Measurements from ENCODE around the gene RIPPLY2.
"Not testable (repeated sequence)": the region's sequence is repeated elsewhere in the genome, so short reads cannot be mapped to it uniquely, and the experiment has no call there.

Gene RIPPLY2

DNA sequence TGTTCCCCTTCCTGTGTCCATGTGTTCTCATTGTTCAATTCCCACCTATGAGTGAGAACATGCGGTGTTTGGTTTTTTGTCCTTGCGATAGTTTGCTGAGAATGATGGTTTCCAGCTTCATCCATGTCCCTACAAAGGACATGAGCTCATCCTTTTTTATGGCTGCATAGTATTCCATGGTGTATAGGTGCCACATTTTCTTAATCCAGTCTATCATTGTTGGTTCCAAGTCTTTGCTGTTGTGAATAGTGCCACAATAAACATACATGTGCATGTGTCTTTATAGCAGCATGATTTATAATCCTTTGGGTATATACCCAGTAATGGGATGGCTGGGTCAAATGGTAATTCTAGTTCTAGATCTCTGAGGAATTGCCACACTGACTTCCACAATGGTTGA lies 43.9 kb downstream of the RIPPLY2 start:
- in situ Hi-C loops (cut with MboI; ENCODE audit: low sequenced_read_pairs): not testable (repeated sequence)

DNA sequence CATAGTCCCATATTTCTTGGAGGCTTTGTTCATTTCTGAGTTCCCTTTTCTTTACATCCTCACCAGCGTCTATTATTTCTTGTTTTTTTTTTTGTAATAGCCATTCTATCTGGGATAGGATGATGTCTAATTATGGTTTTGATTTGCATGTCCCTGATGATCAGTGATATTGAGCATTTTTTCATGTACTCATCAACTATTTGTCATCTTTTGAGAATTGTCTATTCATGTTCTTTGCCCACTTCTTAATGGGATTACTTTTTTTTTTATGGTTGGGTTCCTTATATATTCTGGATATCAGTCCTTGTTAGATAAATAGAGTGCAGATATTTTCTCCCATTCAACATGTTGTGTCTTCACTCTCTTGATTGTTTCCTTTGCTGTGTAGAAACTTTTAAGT lies 48.5 kb downstream of the RIPPLY2 start:
- in situ Hi-C loops (cut with MboI; ENCODE audit: low sequenced_read_pairs): no loop called here

DNA sequence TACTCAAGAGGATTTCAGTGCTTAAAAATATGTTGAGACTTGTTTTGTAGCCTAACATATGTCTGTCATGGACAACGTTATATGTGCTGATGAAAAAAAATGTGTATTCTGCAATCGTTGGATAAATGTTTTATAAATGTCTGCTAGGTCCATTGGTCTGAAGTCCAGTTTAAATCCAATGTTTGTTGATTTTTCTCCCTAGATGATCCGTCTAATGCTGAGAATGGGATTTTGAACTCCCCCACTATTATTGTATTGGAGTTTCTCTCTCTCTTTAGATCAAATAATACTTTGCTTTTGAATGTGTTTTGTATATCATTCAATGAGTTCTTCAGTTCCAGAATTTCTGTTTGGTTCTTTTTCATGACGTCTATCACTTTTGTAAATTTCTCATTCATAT lies 51.2 kb downstream of the RIPPLY2 start:
- in situ Hi-C loops (cut with MboI; ENCODE audit: low sequenced_read_pairs): no loop called here

DNA sequence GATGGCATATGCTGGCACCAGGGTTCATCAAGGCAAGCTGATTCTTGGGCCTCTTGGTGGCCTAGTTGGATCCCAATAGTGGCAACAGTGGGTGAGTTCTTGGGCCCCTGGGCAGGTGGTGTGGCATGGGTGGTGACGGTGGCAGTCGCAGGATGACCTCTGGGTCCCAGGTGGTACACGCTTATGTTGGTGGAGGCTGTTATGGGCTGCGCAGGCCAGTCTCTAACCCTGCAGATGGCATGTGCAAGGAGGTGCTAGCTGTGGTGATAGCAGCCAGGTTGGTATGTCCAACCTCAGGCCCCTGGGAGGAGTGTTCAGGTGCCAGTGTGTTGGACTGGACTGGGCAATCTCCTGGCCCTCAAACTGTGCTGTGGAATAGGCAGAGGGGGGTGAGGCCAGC lies 52.5 kb downstream of the RIPPLY2 start:
- in situ Hi-C loops (cut with MboI; ENCODE audit: low sequenced_read_pairs): no loop called here

Measured in hTERT RPE-1 (cell line).